Activated naive CD4-positive, alpha-beta T cell treated with anti-CD3 and anti-CD28 coated beads, Interleukin-2, amount 50 U/mL, for 24 hours (primary cell): ENCODE results near the gene SLC13A3.

ENCODE experiments used
- H3K27ac Mint-ChIP-seq: one replicate; pipeline ENCODE4 v1.8.0; 2021; ENCODE audit warnings: mild to moderate bottlenecking, mixed read lengths
- H3K27me3 Mint-ChIP-seq: one replicate; pipeline ENCODE4 v1.8.0; 2021; ENCODE audit warnings: mixed read lengths
- H3K36me3 Mint-ChIP-seq: one replicate; pipeline ENCODE4 v1.8.0; 2021; ENCODE audit warnings: mixed read lengths
- H3K4me1 Mint-ChIP-seq: one replicate; pipeline ENCODE4 v1.8.0; 2021; ENCODE audit warnings: mixed read lengths
- H3K4me3 Mint-ChIP-seq: one replicate; pipeline ENCODE4 v1.8.0; 2021; ENCODE audit warnings: mild to moderate bottlenecking, mixed read lengths
- H3K9me3 Mint-ChIP-seq: one replicate; pipeline ENCODE4 v1.8.0; 2021; ENCODE audit warnings: mixed read lengths

The SLC13A3 gene

GRCh38 chr20:46559001-46559400 lies 92.3 kb downstream of the SLC13A3 start:
- no peak overlapping the region for H3K4me3 Mint-ChIP-seq
- H3K27me3 Mint-ChIP-seq: no peaks in the 10 kb centered on the region
- peaks cover 8% of the 10 kb centered on the region for H3K4me1 Mint-ChIP-seq
- no peaks in the 10 kb centered on the region for H3K9me3 Mint-ChIP-seq
- H3K27ac Mint-ChIP-seq: no peak overlapping the region
- no peaks in the 10 kb centered on the region for H3K36me3 Mint-ChIP-seq

- Mint-ChIP-seq H3K36me3 (no peaks in the 10 kb centered on the region), H3K27me3 (no peaks in the 10 kb centered on the region), H3K4me3 (no peak overlapping the region), H3K4me1 (peaks cover 8% of the 10 kb centered on the region), H3K27ac (peak overlapping the region; percentile 59), H3K9me3 (no peaks in the 10 kb centered on the region)
Observed at GRCh38 chr20:46558511-46558959, 92.7 kb downstream of the SLC13A3 start.

GRCh38 chr20:46557231-46557956 lies 93.9 kb downstream of the SLC13A3 start:
- H3K9me3 Mint-ChIP-seq: no peaks in the 10 kb centered on the region
- peaks cover 19% of the 10 kb centered on the region for H3K4me1 Mint-ChIP-seq
- H3K36me3 Mint-ChIP-seq: no peaks in the 10 kb centered on the region
- H3K27ac Mint-ChIP-seq: no peak overlapping the region
- no peak overlapping the region for H3K4me3 Mint-ChIP-seq
- H3K27me3 Mint-ChIP-seq: no peaks in the 10 kb centered on the region

GRCh38 chr20:46555370-46555956 lies 95.8 kb downstream of the SLC13A3 start:
- Mint-ChIP-seq H3K27ac (no peak overlapping the region), H3K4me3 (no peak overlapping the region), H3K9me3 (no peaks in the 10 kb centered on the region), H3K4me1 (peaks cover 20% of the 10 kb centered on the region), H3K36me3 (no peaks in the 10 kb centered on the region), H3K27me3 (no peaks in the 10 kb centered on the region)

- Mint-ChIP-seq H3K4me3 (no peak overlapping the region), H3K27me3 (no peaks in the 10 kb centered on the region), H3K27ac (no peak overlapping the region), H3K36me3 (no peaks in the 10 kb centered on the region), H3K9me3 (no peaks in the 10 kb centered on the region), H3K4me1 (peaks cover 20% of the 10 kb centered on the region)
Observed at GRCh38 chr20:46554828-46555227, 96.4 kb downstream of the SLC13A3 start.

GRCh38 chr20:46553926-46554325 lies 97.3 kb downstream of the SLC13A3 start:
- H3K27ac Mint-ChIP-seq: no peak overlapping the region

GRCh38 chr20:46552460-46553420 lies 98.5 kb downstream of the SLC13A3 start:
- Mint-ChIP-seq H3K36me3 (no peaks in the 10 kb centered on the region), H3K27me3 (no peaks in the 10 kb centered on the region), H3K27ac (peak overlapping the region; percentile 57), H3K9me3 (no peaks in the 10 kb centered on the region), H3K4me3 (peak overlapping the region; percentile 6), H3K4me1 (peaks cover 11% of the 10 kb centered on the region)

More at GRCh38 chr20:46553926-46554325, 97.3 kb downstream of the SLC13A3 start:
- H3K36me3 Mint-ChIP-seq: no peaks in the 10 kb centered on the region
- H3K4me1 Mint-ChIP-seq: peaks cover 20% of the 10 kb centered on the region
- H3K4me3 Mint-ChIP-seq: no peak overlapping the region
- no peaks in the 10 kb centered on the region for H3K27me3 Mint-ChIP-seq
- no peaks in the 10 kb centered on the region for H3K9me3 Mint-ChIP-seq

GRCh38 chr20:46551522-46552381 lies 99.5 kb downstream of the SLC13A3 start:
- Mint-ChIP-seq H3K4me1 (peaks cover 11% of the 10 kb centered on the region), H3K36me3 (no peaks in the 10 kb centered on the region), H3K9me3 (no peaks in the 10 kb centered on the region), H3K4me3 (no peak overlapping the region), H3K27ac (no peak overlapping the region), H3K27me3 (no peaks in the 10 kb centered on the region)

- H3K9me3 Mint-ChIP-seq: no peaks in the 10 kb centered on the region
- peaks cover 11% of the 10 kb centered on the region for H3K4me1 Mint-ChIP-seq
- H3K27ac Mint-ChIP-seq: no peak within 1 kb of the TSS
- no peaks in the 10 kb centered on the region for H3K36me3 Mint-ChIP-seq
- H3K4me3 Mint-ChIP-seq: no peak within 1 kb of the TSS
- no peaks in the 10 kb centered on the region for H3K27me3 Mint-ChIP-seq
Observed at GRCh38 chr20:46550461-46550860, 100.8 kb downstream of the SLC13A3 start, which contains the start of gene OCSTAMP. TSS of gene OCSTAMP (minus strand) at chr20:46550654. CDS start at chr20:46550560, 94 bp downstream.

- H3K4me3 Mint-ChIP-seq: no peak overlapping the region
- H3K27me3 Mint-ChIP-seq: no peaks in the 10 kb centered on the region
- H3K9me3 Mint-ChIP-seq: no peaks in the 10 kb centered on the region
- H3K4me1 Mint-ChIP-seq: peaks cover 11% of the 10 kb centered on the region
- no peaks in the 10 kb centered on the region for H3K36me3 Mint-ChIP-seq
- H3K27ac Mint-ChIP-seq: no peak overlapping the region
Observed at GRCh38 chr20:46549188-46549972, 101.9 kb downstream of the SLC13A3 start.

- Mint-ChIP-seq H3K9me3 (no peaks in the 10 kb centered on the region), H3K27me3 (no peaks in the 10 kb centered on the region), H3K4me3 (no peak overlapping the region), H3K27ac (no peak overlapping the region), H3K4me1 (peaks cover 11% of the 10 kb centered on the region), H3K36me3 (no peaks in the 10 kb centered on the region)
Observed at GRCh38 chr20:46548688-46549087, 102.6 kb downstream of the SLC13A3 start.

GRCh38 chr20:46547995-46548394 lies 103.3 kb downstream of the SLC13A3 start:
- Mint-ChIP-seq H3K27me3 (peaks cover 1% of the 10 kb centered on the region), H3K4me3 (no peak overlapping the region), H3K27ac (no peak overlapping the region), H3K4me1 (peaks cover 7% of the 10 kb centered on the region), H3K36me3 (no peaks in the 10 kb centered on the region), H3K9me3 (no peaks in the 10 kb centered on the region)

- H3K27me3 Mint-ChIP-seq: peaks cover 3% of the 10 kb centered on the region
- no peaks in the 10 kb centered on the region for H3K36me3 Mint-ChIP-seq
- no peaks in the 10 kb centered on the region for H3K4me1 Mint-ChIP-seq
- no peaks in the 10 kb centered on the region for H3K9me3 Mint-ChIP-seq
- H3K4me3 Mint-ChIP-seq: no peak overlapping the region
- H3K27ac Mint-ChIP-seq: no peak overlapping the region
Observed at GRCh38 chr20:46546936-46547335, 104.3 kb downstream of the SLC13A3 start.

GRCh38 chr20:46546298-46546697 lies 105.0 kb downstream of the SLC13A3 start:
- Mint-ChIP-seq H3K27me3 (peaks cover 3% of the 10 kb centered on the region), H3K27ac (no peak overlapping the region), H3K9me3 (no peaks in the 10 kb centered on the region), H3K36me3 (no peaks in the 10 kb centered on the region), H3K4me3 (no peak overlapping the region), H3K4me1 (no peaks in the 10 kb centered on the region)
